GM23248 (cell line): ENCODE data around the gene AARSD1.

ENCODE experiments used
- EZH2 ChIP-seq: fragments of 200-600 bp; sonication (generic); IDR thresholded peaks from 2 replicates; pipeline ENCODE4 v1.6.1; 2018; ENCODE audit warnings: antibody characterized with exemption, mild to moderate bottlenecking; ENCODE audit not compliant: insufficient read depth, poor library complexity, severe bottlenecking
- EZH2phosphoT487 ChIP-seq: fragments of 200-600 bp; sonication (generic); IDR thresholded peaks from 2 replicates; pipeline ENCODE4 v1.6.1; 2018; ENCODE audit warnings: antibody characterized with exemption, moderate library complexity, mild to moderate bottlenecking, low read depth; ENCODE audit not compliant: insufficient read depth

DNA sequence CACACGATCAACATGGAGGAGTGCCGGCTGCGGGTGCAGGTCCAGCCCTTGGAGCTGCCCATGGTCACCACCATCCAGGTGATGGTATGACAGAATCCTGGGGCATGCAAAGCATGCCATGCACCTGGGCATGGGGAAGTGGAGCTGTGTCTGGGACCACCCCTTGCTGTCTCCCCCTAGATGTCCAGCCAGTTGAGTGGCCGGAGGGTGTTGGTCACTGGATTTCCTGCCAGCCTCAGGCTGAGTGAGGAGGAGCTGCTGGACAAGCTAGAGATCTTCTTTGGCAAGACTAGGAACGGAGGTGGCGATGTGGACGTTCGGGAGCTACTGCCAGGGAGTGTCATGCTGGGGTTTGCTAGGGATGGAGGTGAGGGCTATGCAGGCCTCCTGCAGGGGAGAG lies 49.0 kb upstream of the AARSD1 start:
- TF ChIP-seq EZH2phosphoT487 (no peak), EZH2 (no peak)
